ENCODE results near the gene DLG5. TPM values are rescaled to one million over a fixed set of nuclear protein-coding genes. Genes with fewer than 3 reads are reported as not detected.

The DLG5 gene
- total and polyA plus RNA-seq, 9 of the 15 experiments (the other 6 are each of a cell fraction or from before 2014, with no cell fraction given) = 1.4 to 26.8 (median 11.2) TPM

DNA sequence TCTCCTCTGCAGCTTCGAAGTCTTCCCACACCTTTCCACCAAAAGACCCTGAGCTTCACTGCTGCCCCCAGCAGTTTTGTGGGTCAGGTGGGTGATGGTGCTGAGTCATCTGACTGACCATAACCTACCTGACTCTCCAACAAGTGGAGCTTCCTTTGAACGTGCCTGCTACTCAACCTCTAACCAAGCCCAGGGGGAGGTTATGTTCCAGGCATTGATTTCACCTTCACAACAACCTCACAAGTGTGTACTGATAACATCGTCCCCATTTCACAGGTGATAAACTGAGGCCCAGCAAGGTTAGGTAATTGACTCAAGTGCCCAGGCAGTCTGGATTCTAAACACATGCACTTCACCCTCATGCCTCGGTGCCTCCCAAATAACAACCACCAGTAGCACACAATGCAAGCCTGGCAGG is 66.7 kb downstream of the DLG5 start (continued):
- TF ChIP-seq, protein P1, sequence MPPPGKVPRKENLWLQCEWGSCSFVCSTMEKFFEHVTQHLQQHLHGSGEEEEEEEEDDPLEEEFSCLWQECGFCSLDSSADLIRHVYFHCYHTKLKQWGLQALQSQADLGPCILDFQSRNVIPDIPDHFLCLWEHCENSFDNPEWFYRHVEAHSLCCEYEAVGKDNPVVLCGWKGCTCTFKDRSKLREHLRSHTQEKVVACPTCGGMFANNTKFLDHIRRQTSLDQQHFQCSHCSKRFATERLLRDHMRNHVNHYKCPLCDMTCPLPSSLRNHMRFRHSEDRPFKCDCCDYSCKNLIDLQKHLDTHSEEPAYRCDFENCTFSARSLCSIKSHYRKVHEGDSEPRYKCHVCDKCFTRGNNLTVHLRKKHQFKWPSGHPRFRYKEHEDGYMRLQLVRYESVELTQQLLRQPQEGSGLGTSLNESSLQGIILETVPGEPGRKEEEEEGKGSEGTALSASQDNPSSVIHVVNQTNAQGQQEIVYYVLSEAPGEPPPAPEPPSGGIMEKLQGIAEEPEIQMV (tag; conservative IDR thresholded peaks at IDR 0.05; ENCODE audit: low read depth) = no peak
- TF ChIP-seq KDM1A (IDR thresholded peaks at IDR 0.05) (peak; percentile 52 to 68; a peak in 2 of 4 replicates), ARID2 (IDR thresholded peaks at IDR 0.05) (no peak), SETDB1 (IDR thresholded peaks at IDR 0.05; ENCODE audit: low read length) (no peak), HDAC2 (IDR thresholded peaks at IDR 0.05) (peak; percentile 38; the same call in 1 of the 2 replicates), ZNF316 (IDR thresholded peaks at IDR 0.05) (peak; percentile 43), ZBTB17 (CRISPR knock-in tag; IDR thresholded peaks at IDR 0.05) (no peak), C11orf30 (IDR thresholded peaks at IDR 0.05; ENCODE audit: low read depth) (peak; percentile 47), RBM25 (IDR thresholded peaks at IDR 0.05; ENCODE audit: low read depth, low read length, severe bottlenecking) (peak; percentile 86), HDAC8 (tag; IDR thresholded peaks at IDR 0.05) (no peak), SMARCA5 (IDR thresholded peaks at IDR 0.05) (0 out of 2 replicates have a peak, but pooled peaks have one; percentile 15), USF1 (CRISPR knock-in tag; IDR thresholded peaks at IDR 0.05) (peak; percentile 29; the same call in 1 of the 2 replicates), MAFG (tag; conservative IDR thresholded peaks at IDR 0.05) (0 out of 2 replicates have a peak, but pooled peaks have one; percentile 17), NFE2 (IDR thresholded peaks at IDR 0.05; ENCODE audit: low read depth) (peak; percentile 57), HNRNPH1 (optimal IDR thresholded peaks at IDR 0.05; ENCODE audit: low read depth, low read length) (no peak), ARID4B (CRISPR knock-in tag; IDR thresholded peaks at IDR 0.05) (0 out of 2 replicates have a peak, but pooled peaks have one; percentile 21), FOSL1 (tag; conservative IDR thresholded peaks at IDR 0.05) (no peak), ESRRA (IDR thresholded peaks at IDR 0.05; ENCODE audit: borderline replicate concordance, low read depth) (peak; percentile 70; the same call in 1 of the 2 replicates)
- TF ChIP-seq, protein P2, sequence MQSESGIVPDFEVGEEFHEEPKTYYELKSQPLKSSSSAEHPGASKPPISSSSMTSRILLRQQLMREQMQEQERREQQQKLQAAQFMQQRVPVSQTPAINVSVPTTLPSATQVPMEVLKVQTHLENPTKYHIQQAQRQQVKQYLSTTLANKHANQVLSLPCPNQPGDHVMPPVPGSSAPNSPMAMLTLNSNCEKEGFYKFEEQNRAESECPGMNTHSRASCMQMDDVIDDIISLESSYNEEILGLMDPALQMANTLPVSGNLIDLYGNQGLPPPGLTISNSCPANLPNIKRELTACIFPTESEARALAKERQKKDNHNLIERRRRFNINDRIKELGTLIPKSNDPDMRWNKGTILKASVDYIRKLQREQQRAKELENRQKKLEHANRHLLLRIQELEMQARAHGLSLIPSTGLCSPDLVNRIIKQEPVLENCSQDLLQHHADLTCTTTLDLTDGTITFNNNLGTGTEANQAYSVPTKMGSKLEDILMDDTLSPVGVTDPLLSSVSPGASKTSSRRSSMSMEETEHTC (IDR thresholded peaks at IDR 0.05) = no peak
- TF ChIP-seq, protein P3, sequence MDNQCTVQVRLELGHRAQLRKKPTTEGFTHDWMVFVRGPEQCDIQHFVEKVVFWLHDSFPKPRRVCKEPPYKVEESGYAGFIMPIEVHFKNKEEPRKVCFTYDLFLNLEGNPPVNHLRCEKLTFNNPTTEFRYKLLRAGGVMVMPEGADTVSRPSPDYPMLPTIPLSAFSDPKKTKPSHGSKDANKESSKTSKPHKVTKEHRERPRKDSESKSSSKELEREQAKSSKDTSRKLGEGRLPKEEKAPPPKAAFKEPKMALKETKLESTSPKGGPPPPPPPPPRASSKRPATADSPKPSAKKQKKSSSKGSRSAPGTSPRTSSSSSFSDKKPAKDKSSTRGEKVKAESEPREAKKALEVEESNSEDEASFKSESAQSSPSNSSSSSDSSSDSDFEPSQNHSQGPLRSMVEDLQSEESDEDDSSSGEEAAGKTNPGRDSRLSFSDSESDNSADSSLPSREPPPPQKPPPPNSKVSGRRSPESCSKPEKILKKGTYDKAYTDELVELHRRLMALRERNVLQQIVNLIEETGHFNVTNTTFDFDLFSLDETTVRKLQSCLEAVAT (IDR thresholded peaks at IDR 0.05) = no peak
